Urinary bladder (tissue), 4 donors: ENCODE results near the gene PPIH. TPM values are rescaled to one million over a fixed set of nuclear protein-coding genes. Genes with fewer than 3 reads are reported as not detected.
"Not testable (repeated sequence)": the region's sequence is repeated elsewhere in the genome, so short reads cannot be mapped to it uniquely, and the experiment has no call there.

Source experiments
- DNase-seq: peaks from one replicate; pipeline ENCODE4 v3.0.0-alpha.2; 2015; ENCODE audit errors: extremely low spot score
- H3K27ac ChIP-seq: one replicate; pipeline ENCODE4 v1.5.1; 2013; ENCODE audit warnings: low read depth, mild to moderate bottlenecking, moderate library complexity
- H3K36me3 ChIP-seq: one replicate; pipeline ENCODE4 v1.6.1; 2013; ENCODE audit warnings: mild to moderate bottlenecking, moderate library complexity; ENCODE audit not compliant: insufficient read depth
- H3K4me1 ChIP-seq: one replicate; pipeline ENCODE4 v1.6.1; 2013; ENCODE audit warnings: mild to moderate bottlenecking, moderate library complexity; ENCODE audit not compliant: insufficient read depth
- H3K4me3 ChIP-seq: one replicate; pipeline ENCODE4 v1.5.1; 2013; ENCODE audit warnings: low read depth, low read length
- WGBS: extraction: QIAGEN DNeasy Blood & Tissue Kit; methylation state at CpG from one replicate; pipeline ENCODE4 v1.1.7; 2013; 5-methylcytosine and 5-hydroxymethylcytosine counted together
- polyA plus RNA-seq: library from polyadenylated mRNA; stranded (reverse); fragments of 200-250 nt; gene quantifications from one replicate; pipeline ENCODE4 v1.2.3, GENCODE V29; 2013
- total RNA-seq: library from RNA; depleted of rRNA; stranded (reverse); fragments of >200 nt; gene quantifications from one replicate; pipeline ENCODE4 v1.2.3, GENCODE V29; 2014
- donor health status: healthy with polysubstance abuse.
- donor health status: healthy.

The PPIH gene
- total and polyA plus RNA-seq, 2 donors = 24.1 to 29.8 TPM

DNA sequence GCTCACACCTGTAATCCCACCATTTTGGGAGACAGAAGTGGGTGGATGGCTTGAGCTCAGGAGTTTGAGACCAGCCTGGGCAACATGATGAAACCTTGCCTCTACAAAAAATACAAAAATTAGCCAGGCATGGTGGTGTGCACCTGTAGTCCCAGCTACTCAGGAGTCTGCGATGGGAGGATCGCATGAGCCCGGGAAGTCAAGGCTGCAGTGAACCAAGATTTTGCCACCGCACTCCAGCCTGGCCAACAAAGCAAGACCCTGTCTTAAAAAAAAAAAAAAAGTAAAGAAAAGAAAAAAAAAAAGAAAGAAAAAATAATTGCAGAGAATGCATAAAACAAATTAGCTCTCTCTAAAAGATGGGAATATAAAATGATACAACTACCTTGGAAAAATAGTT, 67.6 kb downstream of the PPIH start:
- H3K36me3 ChIP-seq, DNase-seq: not testable (repeated sequence)

More for the DNA sequence above, 67.6 kb downstream of the PPIH start:
- 94% methylated on average over 4 of the region's 4 CpGs for WGBS
- not testable (repeated sequence) for H3K27ac ChIP-seq, H3K4me1 ChIP-seq, H3K4me3 ChIP-seq

Other genes starting within 250 kb of the PPIH start
- gene ZMYND12, start 202.4 kb upstream of the PPIH start, total RNA-seq = 3.2 TPM
- gene ZMYND12, start 202.4 kb upstream of the PPIH start, polyA plus RNA-seq = 0.75 TPM
- gene PPCS, start 201.9 kb upstream of the PPIH start, total RNA-seq = 38.0 TPM
- 63.8 TPM for gene PPCS, start 201.9 kb upstream of the PPIH start, polyA plus RNA-seq
- gene CCDC30, start 195.1 kb upstream of the PPIH start, total RNA-seq = 7.2 TPM
- gene CCDC30, start 195.1 kb upstream of the PPIH start, polyA plus RNA-seq = 1.5 TPM
- gene YBX1, start 24.0 kb downstream of the PPIH start, total RNA-seq = 401 TPM
- gene YBX1, start 24.0 kb downstream of the PPIH start, polyA plus RNA-seq = 773 TPM
- 0.69 TPM for gene CLDN19, start 81.8 kb downstream of the PPIH start, total RNA-seq
- gene CLDN19, start 81.8 kb downstream of the PPIH start, polyA plus RNA-seq = 0.38 TPM
- gene P3H1, start 108.6 kb downstream of the PPIH start, total RNA-seq = 81.1 TPM
- gene P3H1, start 108.6 kb downstream of the PPIH start, polyA plus RNA-seq = 35.5 TPM
- 5.1 TPM for gene C1orf50, start 108.8 kb downstream of the PPIH start, total RNA-seq
- gene C1orf50, start 108.8 kb downstream of the PPIH start, polyA plus RNA-seq = 3.4 TPM
- gene TMEM269, start 126.6 kb downstream of the PPIH start, total RNA-seq = not detected
- gene TMEM269, start 126.6 kb downstream of the PPIH start, polyA plus RNA-seq = 0.05 TPM
- gene ERMAP, start 158.7 kb downstream of the PPIH start, total RNA-seq = 12.3 TPM
- 8.2 TPM for gene ERMAP, start 158.7 kb downstream of the PPIH start, polyA plus RNA-seq
- 30.8 TPM for gene SVBP, start 159.0 kb downstream of the PPIH start, total RNA-seq
- 35.5 TPM for gene SVBP, start 159.0 kb downstream of the PPIH start, polyA plus RNA-seq
- gene ZNF691, start 188.2 kb downstream of the PPIH start, total RNA-seq = 10.3 TPM
- 12.0 TPM for gene ZNF691, start 188.2 kb downstream of the PPIH start, polyA plus RNA-seq